ENCODE measurements around the gene SBSN. TPM values are rescaled to one million over a fixed set of nuclear protein-coding genes. Genes with fewer than 3 reads are reported as not detected.
A peak's percentile ranks its signal among the peaks of the same experiment; 100 is the strongest.

The SBSN gene
- total RNA-seq, 1 donor from 2014 or later: 0.18 TPM

DNA sequence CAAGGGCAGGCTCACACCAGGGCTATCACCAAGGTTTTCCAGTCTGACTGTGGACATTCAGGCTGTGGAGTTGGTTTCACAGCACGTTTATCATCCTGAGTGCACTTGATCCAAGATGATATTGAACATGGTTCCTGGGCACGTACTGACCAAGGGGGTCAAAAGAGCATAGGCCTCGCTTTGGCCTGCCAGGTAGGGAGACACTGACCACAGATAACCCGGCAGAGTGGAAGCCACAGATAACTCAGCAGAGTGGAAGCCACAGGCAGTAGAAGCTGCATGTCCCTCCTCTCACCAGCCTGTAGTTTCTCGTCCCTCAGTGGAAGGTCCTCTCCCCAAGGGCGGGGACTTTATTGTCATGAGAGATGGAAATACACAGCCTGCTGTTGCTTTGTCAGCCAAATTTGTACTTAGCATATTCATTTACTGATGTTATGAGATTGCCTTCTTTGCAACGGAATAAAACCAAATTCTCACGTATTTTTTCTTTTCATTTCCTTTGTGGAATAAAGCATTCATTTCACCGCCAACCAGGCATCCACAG, 29.1 kb downstream of the SBSN start:
- Mint-ChIP-seq H3K4me3 (ENCODE audit: unreplicated experiment) (no peak overlapping the region), H3K4me1 (ENCODE audit: unreplicated experiment) (no peaks in the 10 kb centered on the region), H3K9me3 (ENCODE audit: unreplicated experiment) (no peaks in the 10 kb centered on the region), H3K27me3 (ENCODE audit: unreplicated experiment) (no peaks in the 10 kb centered on the region), H3K36me3 (ENCODE audit: low read depth, unreplicated experiment) (peaks cover 19% of the 10 kb centered on the region), H3K27ac (ENCODE audit: unreplicated experiment) (no peak overlapping the region)
- DNase-seq (ENCODE audit: low spot score): no peak
- TF ChIP-seq, protein P1, sequence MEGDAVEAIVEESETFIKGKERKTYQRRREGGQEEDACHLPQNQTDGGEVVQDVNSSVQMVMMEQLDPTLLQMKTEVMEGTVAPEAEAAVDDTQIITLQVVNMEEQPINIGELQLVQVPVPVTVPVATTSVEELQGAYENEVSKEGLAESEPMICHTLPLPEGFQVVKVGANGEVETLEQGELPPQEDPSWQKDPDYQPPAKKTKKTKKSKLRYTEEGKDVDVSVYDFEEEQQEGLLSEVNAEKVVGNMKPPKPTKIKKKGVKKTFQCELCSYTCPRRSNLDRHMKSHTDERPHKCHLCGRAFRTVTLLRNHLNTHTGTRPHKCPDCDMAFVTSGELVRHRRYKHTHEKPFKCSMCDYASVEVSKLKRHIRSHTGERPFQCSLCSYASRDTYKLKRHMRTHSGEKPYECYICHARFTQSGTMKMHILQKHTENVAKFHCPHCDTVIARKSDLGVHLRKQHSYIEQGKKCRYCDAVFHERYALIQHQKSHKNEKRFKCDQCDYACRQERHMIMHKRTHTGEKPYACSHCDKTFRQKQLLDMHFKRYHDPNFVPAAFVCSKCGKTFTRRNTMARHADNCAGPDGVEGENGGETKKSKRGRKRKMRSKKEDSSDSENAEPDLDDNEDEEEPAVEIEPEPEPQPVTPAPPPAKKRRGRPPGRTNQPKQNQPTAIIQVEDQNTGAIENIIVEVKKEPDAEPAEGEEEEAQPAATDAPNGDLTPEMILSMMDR (IDR thresholded peaks at IDR 0.05; ENCODE audit: unreplicated experiment): no peak

DNA sequence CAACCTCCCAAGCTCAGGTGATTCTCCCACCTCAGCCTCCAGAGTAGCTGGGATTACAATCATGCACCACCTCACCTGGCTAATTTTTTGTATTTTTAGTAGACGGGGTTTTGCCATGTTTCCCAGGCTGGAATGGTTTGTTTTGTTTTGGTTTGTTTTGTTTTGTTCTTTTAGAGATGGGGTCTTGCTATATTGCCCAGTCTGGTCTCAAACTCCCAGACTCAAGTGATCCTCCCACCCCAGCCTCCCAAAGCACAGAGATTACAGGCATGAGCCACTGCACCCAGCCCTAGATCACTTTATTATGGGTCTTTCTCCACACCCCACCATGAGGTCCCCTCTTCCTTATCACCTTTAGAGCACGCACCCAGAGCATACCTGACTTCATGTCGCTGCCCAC, 29.9 kb downstream of the SBSN start:
- Mint-ChIP-seq H3K27me3 (ENCODE audit: unreplicated experiment) (no peaks in the 10 kb centered on the region), H3K27ac (ENCODE audit: unreplicated experiment) (no peak overlapping the region), H3K4me1 (ENCODE audit: unreplicated experiment) (no peaks in the 10 kb centered on the region), H3K9me3 (ENCODE audit: unreplicated experiment) (no peaks in the 10 kb centered on the region), H3K36me3 (ENCODE audit: low read depth, unreplicated experiment) (peaks cover 19% of the 10 kb centered on the region), H3K4me3 (ENCODE audit: unreplicated experiment) (no peak overlapping the region)
- TF ChIP-seq, protein P1 (IDR thresholded peaks at IDR 0.05; ENCODE audit: unreplicated experiment): no peak
- no peak for DNase-seq (ENCODE audit: low spot score)

DNA sequence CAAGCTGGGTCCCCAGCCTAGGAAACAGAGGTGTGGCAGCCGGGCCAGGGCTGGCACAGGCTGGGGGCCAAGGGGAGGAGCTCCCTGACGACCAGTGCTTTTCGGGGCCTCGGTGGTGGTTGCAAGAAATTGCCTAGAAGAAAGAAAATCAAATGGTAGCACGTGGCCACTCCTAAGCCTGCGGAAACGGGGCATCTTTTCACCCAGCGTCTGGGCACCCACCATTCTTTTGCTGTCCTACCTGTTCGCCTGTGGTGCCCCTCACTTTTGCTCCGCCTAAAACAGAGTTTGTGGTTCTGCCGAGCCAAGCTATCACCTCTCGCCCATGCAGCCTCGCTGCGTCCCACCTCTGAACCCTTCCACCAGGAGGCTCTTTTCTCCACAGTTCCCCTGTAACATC, 30.7 kb downstream of the SBSN start:
- H3K27me3 Mint-ChIP-seq (ENCODE audit: unreplicated experiment): no peaks in the 10 kb centered on the region
- H3K36me3 Mint-ChIP-seq (ENCODE audit: low read depth, unreplicated experiment): peaks cover 16% of the 10 kb centered on the region

GRCh38 chr19:35495107-35496064, 32.7 kb downstream of the SBSN start:
- Mint-ChIP-seq H3K27me3 (ENCODE audit: unreplicated experiment) (no peaks in the 10 kb centered on the region), H3K9me3 (ENCODE audit: unreplicated experiment) (no peaks in the 10 kb centered on the region), H3K4me1 (ENCODE audit: unreplicated experiment) (no peaks in the 10 kb centered on the region), H3K4me3 (ENCODE audit: unreplicated experiment) (no peak overlapping the region), H3K27ac (ENCODE audit: unreplicated experiment) (no peak overlapping the region), H3K36me3 (ENCODE audit: low read depth, unreplicated experiment) (peaks cover 4% of the 10 kb centered on the region)
- DNase-seq (ENCODE audit: low spot score): peak; percentile 68
- TF ChIP-seq, protein P1 (IDR thresholded peaks at IDR 0.05; ENCODE audit: unreplicated experiment): peak; percentile 82

More for the DNA sequence above, 30.7 kb downstream of the SBSN start:
- Mint-ChIP-seq H3K4me3 (ENCODE audit: unreplicated experiment) (no peak overlapping the region), H3K27ac (ENCODE audit: unreplicated experiment) (no peak overlapping the region), H3K4me1 (ENCODE audit: unreplicated experiment) (no peaks in the 10 kb centered on the region), H3K9me3 (ENCODE audit: unreplicated experiment) (no peaks in the 10 kb centered on the region)
- TF ChIP-seq, protein P1 (IDR thresholded peaks at IDR 0.05; ENCODE audit: unreplicated experiment): no peak
- DNase-seq (ENCODE audit: low spot score): no peak

DNA sequence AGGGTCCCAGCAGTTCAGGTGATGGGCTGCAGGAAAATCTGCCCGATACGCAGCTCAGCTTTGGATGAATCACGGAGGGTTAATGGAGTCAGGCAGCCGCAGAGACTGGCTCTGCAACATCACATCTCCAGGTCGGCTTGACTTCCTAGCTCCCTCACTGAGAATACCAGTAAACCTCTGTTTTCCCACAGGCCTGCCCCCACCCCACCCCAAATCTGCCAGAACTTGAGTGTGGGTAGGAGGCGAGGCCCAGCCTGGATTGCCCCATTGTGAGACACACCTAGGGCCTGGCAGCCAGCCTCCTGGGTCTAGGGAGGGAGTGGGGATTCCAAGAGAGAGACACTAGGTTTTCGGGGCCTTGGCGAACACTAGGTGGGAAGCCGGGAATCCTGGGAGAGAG, 34.1 kb downstream of the SBSN start:
- H3K27ac Mint-ChIP-seq (ENCODE audit: unreplicated experiment): no peak overlapping the region
- no peaks in the 10 kb centered on the region for H3K9me3 Mint-ChIP-seq (ENCODE audit: unreplicated experiment)
- no peaks in the 10 kb centered on the region for H3K27me3 Mint-ChIP-seq (ENCODE audit: unreplicated experiment)
- peaks cover 4% of the 10 kb centered on the region for H3K36me3 Mint-ChIP-seq (ENCODE audit: low read depth, unreplicated experiment)
- no peaks in the 10 kb centered on the region for H3K4me1 Mint-ChIP-seq (ENCODE audit: unreplicated experiment)
- TF ChIP-seq, protein P1 (IDR thresholded peaks at IDR 0.05; ENCODE audit: unreplicated experiment): no peak
- no peak overlapping the region for H3K4me3 Mint-ChIP-seq (ENCODE audit: unreplicated experiment)
- DNase-seq (ENCODE audit: low spot score): no peak

All from endothelial cell (in vitro differentiated cells).